Neural progenitor cell (in vitro differentiated cells): ENCODE results near the gene FAM133A.

Experiments used
- EZH2 ChIP-seq: fragments of 200-600 bp; sonication (generic); IDR thresholded peaks from 2 replicates; pipeline ENCODE4 v1.6.1; 2017; ENCODE audit warnings: antibody characterized with exemption, mild to moderate bottlenecking, moderate library complexity
- TF ChIP-seq, protein P1 (sequence below): fragments of 200-600 bp; sonication (generic); IDR thresholded peaks from 2 replicates; pipeline ENCODE4 v1.5.1; 2017; ENCODE audit warnings: antibody characterized with exemption, mild to moderate bottlenecking

DNA sequence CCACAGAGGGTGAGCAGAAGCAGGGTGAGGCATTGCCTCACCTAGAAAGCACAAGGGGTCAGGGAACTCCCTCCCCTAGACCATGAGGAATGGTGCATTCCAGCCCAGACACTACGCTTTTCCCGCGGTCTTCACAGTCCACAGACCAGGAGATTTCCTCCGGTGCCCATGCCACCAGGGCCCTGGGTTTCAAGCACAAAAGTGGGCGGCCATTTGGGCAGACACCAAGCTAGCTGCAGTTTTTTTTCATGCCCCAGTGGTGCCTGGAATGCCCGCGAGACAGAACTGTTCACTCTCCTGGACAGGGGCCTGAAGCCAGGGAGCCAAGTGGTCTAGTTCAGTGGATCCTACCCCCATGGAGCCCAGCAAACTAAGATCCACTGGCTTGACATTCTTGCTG is 13.4 kb upstream of the FAM133A start:
- TF ChIP-seq, protein P1, sequence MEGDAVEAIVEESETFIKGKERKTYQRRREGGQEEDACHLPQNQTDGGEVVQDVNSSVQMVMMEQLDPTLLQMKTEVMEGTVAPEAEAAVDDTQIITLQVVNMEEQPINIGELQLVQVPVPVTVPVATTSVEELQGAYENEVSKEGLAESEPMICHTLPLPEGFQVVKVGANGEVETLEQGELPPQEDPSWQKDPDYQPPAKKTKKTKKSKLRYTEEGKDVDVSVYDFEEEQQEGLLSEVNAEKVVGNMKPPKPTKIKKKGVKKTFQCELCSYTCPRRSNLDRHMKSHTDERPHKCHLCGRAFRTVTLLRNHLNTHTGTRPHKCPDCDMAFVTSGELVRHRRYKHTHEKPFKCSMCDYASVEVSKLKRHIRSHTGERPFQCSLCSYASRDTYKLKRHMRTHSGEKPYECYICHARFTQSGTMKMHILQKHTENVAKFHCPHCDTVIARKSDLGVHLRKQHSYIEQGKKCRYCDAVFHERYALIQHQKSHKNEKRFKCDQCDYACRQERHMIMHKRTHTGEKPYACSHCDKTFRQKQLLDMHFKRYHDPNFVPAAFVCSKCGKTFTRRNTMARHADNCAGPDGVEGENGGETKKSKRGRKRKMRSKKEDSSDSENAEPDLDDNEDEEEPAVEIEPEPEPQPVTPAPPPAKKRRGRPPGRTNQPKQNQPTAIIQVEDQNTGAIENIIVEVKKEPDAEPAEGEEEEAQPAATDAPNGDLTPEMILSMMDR = no peak
- no peak for TF ChIP-seq EZH2
